GM04504 (cell line): Measurements from ENCODE around the gene ACER2.

Source experiments
- DNase-seq: peaks from one replicate; pipeline ENCODE4 v3.0.0-alpha.2; 2012; ENCODE audit warnings: low read depth

Gene ACER2

GRCh38 chr9:19456426-19456825 is 47.6 kb downstream of the ACER2 start:
- no peak for DNase-seq

- peak; percentile 48 for DNase-seq
Measured at GRCh38 chr9:19456996-19457692, 48.3 kb downstream of the ACER2 start.

- no peak for DNase-seq
Measured at GRCh38 chr9:19457693-19458009, 48.8 kb downstream of the ACER2 start.

GRCh38 chr9:19460243-19460642 is 51.4 kb downstream of the ACER2 start:
- no peak for DNase-seq

GRCh38 chr9:19461135-19461534 is 52.3 kb downstream of the ACER2 start:
- no peak for DNase-seq

GRCh38 chr9:19464061-19464763 is 55.4 kb downstream of the ACER2 start:
- no peak for DNase-seq

- DNase-seq = peak; percentile 35
Measured at GRCh38 chr9:19464764-19465585, 56.2 kb downstream of the ACER2 start.

- DNase-seq = no peak
Measured at GRCh38 chr9:19465586-19466279, 56.9 kb downstream of the ACER2 start.

GRCh38 chr9:19466280-19466639 is 57.5 kb downstream of the ACER2 start:
- no peak for DNase-seq

- no peak for DNase-seq
Measured at GRCh38 chr9:19469271-19469670, 60.5 kb downstream of the ACER2 start.

GRCh38 chr9:19470567-19470966 is 61.8 kb downstream of the ACER2 start:
- DNase-seq = no peak

- no peak for DNase-seq
Measured at GRCh38 chr9:19470981-19471650, 62.3 kb downstream of the ACER2 start.

- DNase-seq = no peak
Measured at GRCh38 chr9:19471737-19472648, 63.2 kb downstream of the ACER2 start.

- DNase-seq = no peak
Measured at GRCh38 chr9:19473605-19474004, 64.8 kb downstream of the ACER2 start.

- DNase-seq = no peak
Measured at GRCh38 chr9:19479874-19480273, 71.1 kb downstream of the ACER2 start.

- DNase-seq = no peak
Measured at GRCh38 chr9:19480345-19480744, 71.5 kb downstream of the ACER2 start.

GRCh38 chr9:19481121-19481870 is 72.5 kb downstream of the ACER2 start:
- DNase-seq = no peak

GRCh38 chr9:19481971-19482404 is 73.2 kb downstream of the ACER2 start:
- DNase-seq = no peak

- DNase-seq = no peak
Measured at GRCh38 chr9:19484699-19485098, 75.9 kb downstream of the ACER2 start.

GRCh38 chr9:19485193-19485592 is 76.4 kb downstream of the ACER2 start:
- DNase-seq = no peak
